HG03108 (cell line): ENCODE results near the gene RASA1.
A peak's percentile ranks its signal among the peaks of the same experiment; 100 is the strongest.

Experiments
- ATAC-seq: cut with Tn5 transposase; IDR thresholded peaks from one replicate; pipeline ENCODE4 v1.9.1; 2021; ENCODE audit warnings: moderate library complexity; ENCODE audit not compliant: unreplicated experiment

RASA1 gene

GRCh38 chr5:87400305-87400899 is 132.7 kb downstream of the RASA1 start:
- no peak for ATAC-seq

GRCh38 chr5:87401626-87402025 is 133.9 kb downstream of the RASA1 start:
- ATAC-seq, result no peak

GRCh38 chr5:87403409-87403808 is 135.7 kb downstream of the RASA1 start:
- ATAC-seq, result no peak

GRCh38 chr5:87403899-87404298 is 136.2 kb downstream of the RASA1 start:
- no peak for ATAC-seq

- ATAC-seq, result no peak
Observed at GRCh38 chr5:87404359-87404758, 136.7 kb downstream of the RASA1 start.

- no peak for ATAC-seq
Observed at GRCh38 chr5:87405472-87406155, 137.9 kb downstream of the RASA1 start.

- ATAC-seq, result no peak
Observed at GRCh38 chr5:87408204-87408603, 140.5 kb downstream of the RASA1 start.

- ATAC-seq, result no peak
Observed at GRCh38 chr5:87410931-87411330, 143.2 kb downstream of the RASA1 start.

GRCh38 chr5:87411586-87411972 is 143.9 kb downstream of the RASA1 start:
- ATAC-seq, result no peak

- ATAC-seq, result peak; percentile 5
Observed at GRCh38 chr5:87411973-87412629, 144.4 kb downstream of the RASA1 start.

GRCh38 chr5:87412630-87413342 is 145.1 kb downstream of the RASA1 start, which contains the start of gene CCNH:
TSS of gene CCNH (minus strand) at chr5:87412930. CDS start at chr5:87412794, 136 bp downstream.
- ATAC-seq, result peak; percentile 100

- ATAC-seq, result no peak
Observed at GRCh38 chr5:87413343-87413645, 145.6 kb downstream of the RASA1 start.

- ATAC-seq, result no peak
Observed at GRCh38 chr5:87418506-87418905, 150.8 kb downstream of the RASA1 start.

- ATAC-seq, result no peak
Observed at GRCh38 chr5:87421307-87421706, 153.6 kb downstream of the RASA1 start.

GRCh38 chr5:87423755-87424154 is 156.1 kb downstream of the RASA1 start:
- no peak for ATAC-seq

- ATAC-seq, result no peak
Observed at GRCh38 chr5:87430863-87431457, 163.3 kb downstream of the RASA1 start.

GRCh38 chr5:87432460-87432859 is 164.8 kb downstream of the RASA1 start:
- no peak for ATAC-seq

- no peak for ATAC-seq
Observed at GRCh38 chr5:87433945-87434344, 166.3 kb downstream of the RASA1 start.

- ATAC-seq, result no peak
Observed at GRCh38 chr5:87434461-87434860, 166.8 kb downstream of the RASA1 start.

- no peak for ATAC-seq
Observed at GRCh38 chr5:87435144-87435694, 167.5 kb downstream of the RASA1 start.

GRCh38 chr5:87437724-87438123 is 170.0 kb downstream of the RASA1 start:
- ATAC-seq, result no peak
